K562 (cell line): Measurements from ENCODE around the gene C10orf90. TPM values are rescaled to one million over a fixed set of nuclear protein-coding genes. Genes with fewer than 3 reads are reported as not detected.

Source experiments
- ATAC-seq: fragments of 200-7000 bp; cut with Tn5 transposase; 3 replicates; pipeline ENCODE4 v1.9.1; 2020; ENCODE audit warnings: moderate library complexity
- BruUV-seq: library from RNA; stranded (reverse); fragments of 400-500 nt; replicated peaks from 2 replicates; lab custom pipeline; 2021; lab: Mats Ljungman, UMichigan
- CTCF ChIA-PET: fragments of 300-600 bp; formaldehyde crosslinking; extraction: SDS; loops from one replicate; lab custom pipeline; 2021; ENCODE audit warnings: low intra/inter-chr PET ratio; lab: Yijun Ruan, JAX
- POLR2A ChIA-PET: fragments of 300-600, 350-650 bp; sonication (Branson Sonifier 250); formaldehyde crosslinking; extraction: SDS; loops from one replicate; lab custom pipeline; 2021; ENCODE audit warnings: antibody characterized with exemption, inconsistent platforms; lab: Yijun Ruan, JAX
- DNase-seq, 4 experiments: peaks; one replicate each; pipeline versions ENCODE4 v3.0.0 to v3.0.0-alpha.2; 2011 to 2018; ENCODE audit warnings: low spot score in 3 of 4, mixed read lengths in 3 of 4; ENCODE audit errors: extremely low read depth in 1 of 4
- FAIRE-seq: peaks from 2 replicates; lab custom pipeline; 2011; peaks lifted over from hg19 to GRCh38; lab: Jason Lieb, UNC
- H2AFZ ChIP-seq: 2 replicates; pipeline ENCODE4 v1.6.0; 2011; ENCODE audit warnings: low read depth, low read length, control low read depth, inconsistent platforms
- H3K27ac ChIP-seq: fragments of 200-600 bp; 3 replicates; pipeline ENCODE4 v1.8.0; 2011; ENCODE audit warnings: low read depth, mild to moderate bottlenecking, control low read depth, inconsistent platforms, low read length, moderate library complexity, mixed read lengths; ENCODE audit errors: extremely low read depth
- H3K27me3 ChIP-seq, 2 experiments: fragments of 300-600 bp in 1 of 2; 2 replicates in 1 of 2; 3 replicates in 1 of 2; pipeline versions ENCODE4 v1.6.0 to v1.8.0; 2011; ENCODE audit warnings: inconsistent platforms in 2 of 2, low read length in 2 of 2, mild to moderate bottlenecking in 1 of 2, mixed read lengths in 1 of 2, moderate library complexity in 1 of 2; ENCODE audit not compliant: control insufficient read depth in 2 of 2, insufficient read depth in 2 of 2
- H3K36me3 ChIP-seq: fragments of 300-600 bp; 3 replicates; pipeline ENCODE4 v1.8.0; 2011; ENCODE audit warnings: mild to moderate bottlenecking, low read length, inconsistent platforms; ENCODE audit not compliant: control insufficient read depth, insufficient read depth
- H3K4me1 ChIP-seq, 2 experiments: fragments of 200-600 bp in 1 of 2; replicated peaks in 1 of 2; 2 replicates in 1 of 2; 3 replicates in 1 of 2; pipeline versions ENCODE4 v1.5.1 to v1.8.0; 2011; ENCODE audit warnings: inconsistent platforms in 2 of 2, low read length in 2 of 2, mild to moderate bottlenecking in 1 of 2, mixed read lengths in 1 of 2, moderate library complexity in 1 of 2; ENCODE audit not compliant: control insufficient read depth in 2 of 2, insufficient read depth in 2 of 2
- H3K4me2 ChIP-seq: 2 replicates; pipeline ENCODE4 v1.6.1; 2011; ENCODE audit warnings: low read length, control low read depth, inconsistent platforms, mixed read lengths; ENCODE audit not compliant: insufficient read depth
- H3K4me3 ChIP-seq: fragments of 200-600 bp; sonication (generic), shearing (Covaris generic); 2 replicates; pipeline ENCODE4 v1.5.1; 2016; ENCODE audit warnings: control low read depth, inconsistent platforms
- H3K79me2 ChIP-seq: fragments of 200-600 bp; 3 replicates; pipeline ENCODE4 v1.8.0; 2011; ENCODE audit warnings: low read length, inconsistent platforms; ENCODE audit not compliant: control insufficient read depth, insufficient read depth
- H3K9ac ChIP-seq, 2 experiments: 2 replicates each; pipeline versions ENCODE4 v1.6.0 to v1.6.1; 2011; ENCODE audit warnings: low read depth in 2 of 2, low read length in 2 of 2, control low read depth in 1 of 2, inconsistent platforms in 1 of 2, mild to moderate bottlenecking in 1 of 2, mixed read lengths in 1 of 2; ENCODE audit not compliant: insufficient read depth in 1 of 2
- H3K9me1 ChIP-seq: one replicate; pipeline ENCODE4 v1.6.0; 2011; ENCODE audit warnings: inconsistent platforms, mild to moderate bottlenecking, low read length, moderate library complexity; ENCODE audit not compliant: control insufficient read depth, insufficient read depth
- H3K9me3 ChIP-seq: replicated peaks from 2 replicates; pipeline ENCODE4 v1.5.1; 2011; ENCODE audit warnings: low read depth, low read length, inconsistent platforms; ENCODE audit not compliant: control insufficient read depth, insufficient read depth
- H4K20me1 ChIP-seq: replicated peaks from 2 replicates; pipeline ENCODE4 v1.6.1; 2011; ENCODE audit warnings: low read length, inconsistent platforms, mixed read lengths; ENCODE audit not compliant: control insufficient read depth, insufficient read depth
- CBFA2T2 ChIP-seq: fragments of 450-650 bp; conservative IDR thresholded peaks from 2 replicates; pipeline ENCODE4 v1.6.1; 2017; ENCODE audit warnings: mild to moderate bottlenecking
- CEBPG ChIP-seq, 3 experiments: fragments of 200-800 bp in 1 of 3; sonication (Bioruptor generic) in 1 of 3; sonication (generic) in 1 of 3; formaldehyde crosslinking in 1 of 3; IDR thresholded peaks in 2 of 3; conservative IDR thresholded peaks in 1 of 3; 2 replicates each; pipeline versions ENCODE4 v1.6.1 to v1.8.0; 2016 to 2022; ENCODE audit warnings: missing compliant biosample characterization in 2 of 3, missing genetic modification characterization in 2 of 3, mild to moderate bottlenecking in 1 of 3, missing genetic modification reagents in 1 of 3
- CHCHD3 ChIP-seq: fragments of 250-450 bp; sonication (Bioruptor Pico); IDR thresholded peaks from 2 replicates; pipeline ENCODE4 v2.1.2; 2022; ENCODE audit warnings: mild to moderate bottlenecking
- CHD4 ChIP-seq: fragments of 200-600 bp; sonication (generic); IDR thresholded peaks from 3 replicates; pipeline ENCODE4 v1.6.1; 2012; ENCODE audit warnings: low read depth, mild to moderate bottlenecking, mixed read lengths, low read length, inconsistent platforms; ENCODE audit not compliant: insufficient read depth, insufficient replicate concordance, poor library complexity, severe bottlenecking
- EP400 ChIP-seq: fragments of 450-650 bp; IDR thresholded peaks from 2 replicates; pipeline ENCODE4 v1.6.1; 2017; ENCODE audit warnings: antibody characterized with exemption, mild to moderate bottlenecking, moderate library complexity
- ETS2 ChIP-seq: IDR thresholded peaks from 2 replicates; pipeline ENCODE4 v1.6.1; 2016; ENCODE audit warnings: borderline replicate concordance, missing genetic modification characterization, mild to moderate bottlenecking, moderate library complexity, missing compliant biosample characterization; ENCODE audit not compliant: poor library complexity, severe bottlenecking
- HCFC1 ChIP-seq: IDR thresholded peaks from 2 replicates; pipeline ENCODE4 v1.6.1; 2012; ENCODE audit warnings: low read depth, low read length, improper control_type of control experiment
- IRF2 ChIP-seq: sonication (generic); formaldehyde crosslinking; IDR thresholded peaks from 2 replicates; pipeline ENCODE4 v1.8.1; 2022; ENCODE audit warnings: mild to moderate bottlenecking, missing genetic modification reagents
- OTX1 ChIP-seq: fragments of 450-650 bp; formaldehyde crosslinking; IDR thresholded peaks from 2 replicates; pipeline ENCODE4 v1.4.0; 2022; ENCODE audit warnings: mild to moderate bottlenecking
- SIX5 ChIP-seq, 2 experiments: IDR thresholded peaks; 2 replicates each; pipeline ENCODE4 v1.6.1; 2011; ENCODE audit warnings: low read length in 2 of 2, borderline replicate concordance in 1 of 2, low read depth in 1 of 2, mild to moderate bottlenecking in 1 of 2, moderate library complexity in 1 of 2; ENCODE audit not compliant: insufficient read depth in 1 of 2
- TFAM ChIP-seq: fragments of 250-450 bp; sonication (Bioruptor Pico); conservative IDR thresholded peaks from 2 replicates; pipeline ENCODE4 v1.5.0; 2021; ENCODE audit warnings: mild to moderate bottlenecking, moderate library complexity
- WGBS: fragments of 100-300 bp; shearing (Covaris generic); methylation state at CpG from one replicate; pipeline ENCODE4 v1.1.6; 2016; ENCODE audit warnings: low coverage, mixed read lengths; ENCODE audit not compliant: insufficient coverage; ENCODE audit errors: missing lambda C conversion rate; 5-methylcytosine and 5-hydroxymethylcytosine counted together
- in situ Hi-C: fragments of 300-500 bp; cut with MboI; formaldehyde crosslinking; loops from 4 replicates; pipeline ENCODE4 v1.15.0; 2018; ENCODE audit warnings: inconsistent platforms, mixed read lengths
- intact Hi-C: fragments of 100-400 bp; cut with micrococcal nuclease; formaldehyde crosslinking; loops from 2 replicates; pipeline ENCODE4 v1.14.2; 2022
- polyA plus RNA-seq, 8 experiments: library from polyadenylated mRNA; depleted of rRNA in 4 of 8; stranded (reverse) in 5 of 8; unstranded in 3 of 8; fragments of >200 nt; fragmentation: Nextera tagmentation in 2 of 8; fragmentation: Illumina TruSeq in 1 of 8; extraction: Ambion mirVana in 2 of 8; extraction: Trizol in 1 of 8; gene quantifications; 2 replicates each; pipeline versions ENCODE4 v1.2.1 to v1.2.3, GENCODE V29; 2011 to 2014; ENCODE audit warnings: inconsistent platforms in 1 of 8, missing spikeins in 1 of 8
- total RNA-seq, 7 experiments: library from RNA; depleted of rRNA in 6 of 7; stranded (reverse); fragments of >200 nt in 6 of 7; fragmentation: Illumina TruSeq in 2 of 7; extraction: Trizol in 2 of 7; gene quantifications; 2 replicates each; pipeline versions ENCODE4 v1.2.1 to v1.2.3, GENCODE V29; 2011 to 2021; ENCODE audit warnings: low replicate concordance in 1 of 7
- TF ChIP-seq, protein P1 (sequence below), 2 experiments: fragments of 450-650 bp; IDR thresholded peaks; 2 replicates each; pipeline ENCODE4 v1.6.1; 2018; ENCODE audit warnings: mild to moderate bottlenecking in 2 of 2, low read depth in 1 of 2; ENCODE audit not compliant: partially characterized antibody in 2 of 2
- TF ChIP-seq, protein P2 (sequence below): fragments of 250-450 bp; sonication (Bioruptor Pico); IDR thresholded peaks from 2 replicates; pipeline ENCODE4 v1.4.0; 2020
- TF ChIP-seq, protein P3 (sequence below): sonication (generic); formaldehyde crosslinking; IDR thresholded peaks from 2 replicates; pipeline ENCODE4 v1.8.0; 2022; ENCODE audit warnings: missing genetic modification reagents, mild to moderate bottlenecking, moderate library complexity, borderline replicate concordance

Gene C10orf90
- total and polyA plus RNA-seq, 9 of the 15 experiments (the other 6 are each of a cell fraction or from before 2014, with no cell fraction given), result not detected

DNA sequence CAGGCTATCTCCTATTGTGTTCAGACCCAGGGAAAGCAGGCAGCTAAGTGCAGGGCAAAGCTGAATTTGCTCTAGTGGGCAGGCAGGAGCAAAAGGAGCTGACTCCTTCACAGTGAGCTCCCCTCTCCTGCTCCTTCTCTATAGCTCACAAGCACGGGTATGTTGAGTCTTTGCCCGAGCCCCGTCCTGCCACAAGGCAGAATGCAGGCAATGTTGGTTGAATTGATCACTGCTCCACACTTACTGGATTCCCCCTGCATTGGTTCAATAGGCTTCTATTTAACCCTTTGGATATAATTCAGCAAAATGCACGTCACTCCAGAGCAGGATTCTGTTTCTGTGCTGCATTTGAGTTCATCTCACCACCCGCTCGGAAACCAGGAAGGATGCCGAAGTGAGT, 16.2 kb upstream of the C10orf90 start:
- H3K4me1 ChIP-seq, result no peaks in the 10 kb centered on the region
- no peaks in the 10 kb centered on the region for H3K9me1 ChIP-seq
- no TSS peak for BruUV-seq
- in situ Hi-C loops, result no loop called here
- POLR2A ChIA-PET, result interaction anchor here (0.6 to 1.5 kb wide), 2 partner anchors 11 to 14 kb away, joined by 3 read pairs; no protein-coding TSS in a partner anchor
- ATAC-seq (no peak), DNase-seq (no peak), FAIRE-seq (no peak)
- H4K20me1 ChIP-seq, result no peaks in the 10 kb centered on the region
- intact Hi-C loops, result no loop called here
- TF ChIP-seq ETS2 (tag) (no peak), CHCHD3 (CRISPR knock-in tag) (no peak), SIX5 (IDR thresholded peaks at IDR 0.05; ENCODE audit: borderline replicate concordance in 1 of 2, insufficient read depth in 1 of 2, low read depth in 1 of 2, low read length in 2 of 2) (no peak), IRF2 (CRISPR knock-in tag) (no peak), CBFA2T2 (no peak), EP400 (no peak), TFAM (CRISPR knock-in tag) (no peak), CEBPG (CRISPR knock-in tag; IDR thresholded peaks at IDR 0.05) (no peak), CEBPG (tag; conservative IDR thresholded peaks at IDR 0.05 in 1 of 2, IDR thresholded peaks at IDR 0.05 in 1 of 2) (no peak), OTX1 (no peak), HCFC1 (no peak), CHD4 (no peak)
- TF ChIP-seq, protein P1, sequence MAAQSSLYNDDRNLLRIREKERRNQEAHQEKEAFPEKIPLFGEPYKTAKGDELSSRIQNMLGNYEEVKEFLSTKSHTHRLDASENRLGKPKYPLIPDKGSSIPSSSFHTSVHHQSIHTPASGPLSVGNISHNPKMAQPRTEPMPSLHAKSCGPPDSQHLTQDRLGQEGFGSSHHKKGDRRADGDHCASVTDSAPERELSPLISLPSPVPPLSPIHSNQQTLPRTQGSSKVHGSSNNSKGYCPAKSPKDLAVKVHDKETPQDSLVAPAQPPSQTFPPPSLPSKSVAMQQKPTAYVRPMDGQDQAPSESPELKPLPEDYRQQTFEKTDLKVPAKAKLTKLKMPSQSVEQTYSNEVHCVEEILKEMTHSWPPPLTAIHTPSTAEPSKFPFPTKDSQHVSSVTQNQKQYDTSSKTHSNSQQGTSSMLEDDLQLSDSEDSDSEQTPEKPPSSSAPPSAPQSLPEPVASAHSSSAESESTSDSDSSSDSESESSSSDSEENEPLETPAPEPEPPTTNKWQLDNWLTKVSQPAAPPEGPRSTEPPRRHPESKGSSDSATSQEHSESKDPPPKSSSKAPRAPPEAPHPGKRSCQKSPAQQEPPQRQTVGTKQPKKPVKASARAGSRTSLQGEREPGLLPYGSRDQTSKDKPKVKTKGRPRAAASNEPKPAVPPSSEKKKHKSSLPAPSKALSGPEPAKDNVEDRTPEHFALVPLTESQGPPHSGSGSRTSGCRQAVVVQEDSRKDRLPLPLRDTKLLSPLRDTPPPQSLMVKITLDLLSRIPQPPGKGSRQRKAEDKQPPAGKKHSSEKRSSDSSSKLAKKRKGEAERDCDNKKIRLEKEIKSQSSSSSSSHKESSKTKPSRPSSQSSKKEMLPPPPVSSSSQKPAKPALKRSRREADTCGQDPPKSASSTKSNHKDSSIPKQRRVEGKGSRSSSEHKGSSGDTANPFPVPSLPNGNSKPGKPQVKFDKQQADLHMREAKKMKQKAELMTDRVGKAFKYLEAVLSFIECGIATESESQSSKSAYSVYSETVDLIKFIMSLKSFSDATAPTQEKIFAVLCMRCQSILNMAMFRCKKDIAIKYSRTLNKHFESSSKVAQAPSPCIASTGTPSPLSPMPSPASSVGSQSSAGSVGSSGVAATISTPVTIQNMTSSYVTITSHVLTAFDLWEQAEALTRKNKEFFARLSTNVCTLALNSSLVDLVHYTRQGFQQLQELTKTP (IDR thresholded peaks at IDR 0.05; ENCODE audit: low read depth in 1 of 2, partially characterized antibody in 2 of 2), result no peak
- TF ChIP-seq, protein P2, sequence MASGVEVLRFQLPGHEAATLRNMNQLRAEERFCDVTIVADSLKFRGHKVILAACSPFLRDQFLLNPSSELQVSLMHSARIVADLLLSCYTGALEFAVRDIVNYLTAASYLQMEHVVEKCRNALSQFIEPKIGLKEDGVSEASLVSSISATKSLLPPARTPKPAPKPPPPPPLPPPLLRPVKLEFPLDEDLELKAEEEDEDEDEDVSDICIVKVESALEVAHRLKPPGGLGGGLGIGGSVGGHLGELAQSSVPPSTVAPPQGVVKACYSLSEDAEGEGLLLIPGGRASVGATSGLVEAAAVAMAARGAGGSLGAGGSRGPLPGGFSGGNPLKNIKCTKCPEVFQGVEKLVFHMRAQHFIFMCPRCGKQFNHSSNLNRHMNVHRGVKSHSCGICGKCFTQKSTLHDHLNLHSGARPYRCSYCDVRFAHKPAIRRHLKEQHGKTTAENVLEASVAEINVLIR (CRISPR knock-in tag), result no peak
- TF ChIP-seq, protein P3, sequence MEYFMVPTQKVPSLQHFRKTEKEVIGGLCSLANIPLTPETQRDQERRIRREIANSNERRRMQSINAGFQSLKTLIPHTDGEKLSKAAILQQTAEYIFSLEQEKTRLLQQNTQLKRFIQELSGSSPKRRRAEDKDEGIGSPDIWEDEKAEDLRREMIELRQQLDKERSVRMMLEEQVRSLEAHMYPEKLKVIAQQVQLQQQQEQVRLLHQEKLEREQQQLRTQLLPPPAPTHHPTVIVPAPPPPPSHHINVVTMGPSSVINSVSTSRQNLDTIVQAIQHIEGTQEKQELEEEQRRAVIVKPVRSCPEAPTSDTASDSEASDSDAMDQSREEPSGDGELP (CRISPR knock-in tag), result no peak
- no peak overlapping the region for H3K4me3 ChIP-seq
- no peaks in the 10 kb centered on the region for H3K36me3 ChIP-seq
- no peak overlapping the region for H3K27ac ChIP-seq
- WGBS, result 0% methylated on average over 7 of the region's 7 CpGs
- no peak overlapping the region for H2AFZ ChIP-seq
- H3K4me2 ChIP-seq, result no peak overlapping the region
- no peaks in the 10 kb centered on the region for H3K27me3 ChIP-seq
- H3K9ac ChIP-seq, result no peak overlapping the region
- CTCF ChIA-PET, result no interaction called here
- no peaks in the 10 kb centered on the region for H3K9me3 ChIP-seq
- H3K79me2 ChIP-seq, result no peaks in the 10 kb centered on the region
